ENCODE data around the gene RFTN1. TPM values are rescaled to one million over a fixed set of nuclear protein-coding genes. Genes with fewer than 3 reads are reported as not detected.
A peak's percentile ranks its signal among the peaks of the same experiment; 100 is the strongest.

Gene RFTN1
- total and polyA plus RNA-seq, 7 donors: 9.1 to 33.1 (median 15.9) TPM

- Histone ChIP-seq H3K4me1 (peaks cover 32% of the 10 kb centered on the region), H3K27me3 (ENCODE audit: insufficient read depth in 3 of 3, low read length in 2 of 3) (no peaks in the 10 kb centered on the region), H3K4me3 (no peak overlapping the region), H3K27ac (peak overlapping the region; percentile 85), H3K36me3 (ENCODE audit: insufficient read depth in 1 of 2, low read depth in 1 of 2) (peaks cover 5 to 7% of the 10 kb centered on the region in 2 donors), H3K9me3 (no peaks in the 10 kb centered on the region)
- DNase-seq: no peak
- 59 to 77% (median 59%) methylated on average over 5 of the region's 5 CpGs for WGBS, 3 donors
- TF ChIP-seq CTCF (IDR thresholded peaks at IDR 0.05): no peak
- ATAC-seq: peak in 1 of 4 donors; percentile 23
- intact Hi-C loops (cut with DNase I): no loop called here
Observed at GRCh38 chr3:16369276-16369675, 144.2 kb downstream of the RFTN1 start.

GRCh38 chr3:16366581-16366980 is 146.9 kb downstream of the RFTN1 start:
- Histone ChIP-seq H3K9me3 (no peaks in the 10 kb centered on the region), H3K4me1 (peaks cover 14% of the 10 kb centered on the region), H3K27ac (no peak overlapping the region), H3K27me3 (ENCODE audit: insufficient read depth in 3 of 3, low read length in 2 of 3) (no peaks in the 10 kb centered on the region), H3K4me3 (no peak overlapping the region), H3K36me3 (ENCODE audit: insufficient read depth in 1 of 2, low read depth in 1 of 2) (peaks cover 8 to 9% of the 10 kb centered on the region in 2 donors)
- ATAC-seq (no peak), DNase-seq (no peak)
- no peak for TF ChIP-seq CTCF (IDR thresholded peaks at IDR 0.05)
- intact Hi-C loops (cut with DNase I): no loop called here
- 76 to 83% (median 81%) methylated on average over 5 of the region's 5 CpGs for WGBS, 3 donors

GRCh38 chr3:16365491-16366128 is 147.9 kb downstream of the RFTN1 start:
- no peaks in the 10 kb centered on the region for H3K27me3 ChIP-seq (ENCODE audit: insufficient read depth in 3 of 3, low read length in 2 of 3)
- no peak for DNase-seq
- H3K36me3 ChIP-seq (ENCODE audit: insufficient read depth in 1 of 2, low read depth in 1 of 2): peaks cover 9 to 14% of the 10 kb centered on the region in 2 donors
- H3K4me3 ChIP-seq: no peak overlapping the region
- no peak overlapping the region for H3K27ac ChIP-seq
- WGBS, 3 donors: 55 to 67% (median 66%) methylated on average over 6 of the region's 6 CpGs
- intact Hi-C loops (cut with DNase I): no loop called here
- no peak for ATAC-seq
- H3K9me3 ChIP-seq: no peaks in the 10 kb centered on the region
- TF ChIP-seq CTCF (IDR thresholded peaks at IDR 0.05): no peak
- peaks cover 18% of the 10 kb centered on the region for H3K4me1 ChIP-seq

- H3K36me3 ChIP-seq (ENCODE audit: insufficient read depth in 1 of 2, low read depth in 1 of 2): peaks cover 9 to 14% of the 10 kb centered on the region in 2 donors
- no peak for ATAC-seq
- H3K27me3 ChIP-seq (ENCODE audit: insufficient read depth in 3 of 3, low read length in 2 of 3): no peaks in the 10 kb centered on the region
- no peak for TF ChIP-seq CTCF (IDR thresholded peaks at IDR 0.05)
- DNase-seq: no peak
- no peak overlapping the region for H3K4me3 ChIP-seq
- H3K4me1 ChIP-seq: peaks cover 12% of the 10 kb centered on the region
- H3K27ac ChIP-seq: no peak overlapping the region
- 79 to 97% (median 85%) methylated on average over 2 of the region's 2 CpGs for WGBS, 3 donors
- intact Hi-C loops (cut with DNase I): no loop called here
- no peaks in the 10 kb centered on the region for H3K9me3 ChIP-seq
Observed at GRCh38 chr3:16364963-16365362, 148.5 kb downstream of the RFTN1 start.

GRCh38 chr3:16364323-16364722 is 149.2 kb downstream of the RFTN1 start:
- TF ChIP-seq CTCF (IDR thresholded peaks at IDR 0.05): no peak
- Histone ChIP-seq H3K27me3 (ENCODE audit: insufficient read depth in 3 of 3, low read length in 2 of 3) (no peaks in the 10 kb centered on the region), H3K9me3 (no peaks in the 10 kb centered on the region), H3K36me3 (ENCODE audit: insufficient read depth in 1 of 2, low read depth in 1 of 2) (peaks cover 9 to 14% of the 10 kb centered on the region in 2 donors), H3K4me3 (no peak overlapping the region), H3K4me1 (peaks cover 16% of the 10 kb centered on the region), H3K27ac (no peak overlapping the region)
- intact Hi-C loops (cut with DNase I): no loop called here
- DNase-seq (no peak), ATAC-seq (no peak)
- WGBS, 3 donors: 85 to 94% (median 92%) methylated on average over 4 of the region's 4 CpGs

Measured in psoas muscle (tissue), 8 donors.